Peyer's patch (tissue), 4 donors: ENCODE data around the gene TIAM1.

Source experiments
- POLR2A ChIP-seq, 2 donors: fragments of 450-650 bp; IDR thresholded peaks; one replicate each; pipeline ENCODE4 v1.5.1; 2017; ENCODE audit warnings: antibody characterized with exemption in 2 of 2, mild to moderate bottlenecking in 2 of 2, moderate library complexity in 2 of 2
- TF ChIP-seq, protein P1 (sequence below), 6 experiments: fragments of 450-650 bp in 4 of 6; fragments of 200-600 bp in 2 of 6; sonication (generic) in 1 of 6; IDR thresholded peaks; one replicate each; pipeline ENCODE4 v1.5.1; 2017 to 2019; ENCODE audit warnings: antibody characterized with exemption in 6 of 6, mild to moderate bottlenecking in 3 of 6, moderate library complexity in 1 of 6

- TF ChIP-seq, protein P1, sequence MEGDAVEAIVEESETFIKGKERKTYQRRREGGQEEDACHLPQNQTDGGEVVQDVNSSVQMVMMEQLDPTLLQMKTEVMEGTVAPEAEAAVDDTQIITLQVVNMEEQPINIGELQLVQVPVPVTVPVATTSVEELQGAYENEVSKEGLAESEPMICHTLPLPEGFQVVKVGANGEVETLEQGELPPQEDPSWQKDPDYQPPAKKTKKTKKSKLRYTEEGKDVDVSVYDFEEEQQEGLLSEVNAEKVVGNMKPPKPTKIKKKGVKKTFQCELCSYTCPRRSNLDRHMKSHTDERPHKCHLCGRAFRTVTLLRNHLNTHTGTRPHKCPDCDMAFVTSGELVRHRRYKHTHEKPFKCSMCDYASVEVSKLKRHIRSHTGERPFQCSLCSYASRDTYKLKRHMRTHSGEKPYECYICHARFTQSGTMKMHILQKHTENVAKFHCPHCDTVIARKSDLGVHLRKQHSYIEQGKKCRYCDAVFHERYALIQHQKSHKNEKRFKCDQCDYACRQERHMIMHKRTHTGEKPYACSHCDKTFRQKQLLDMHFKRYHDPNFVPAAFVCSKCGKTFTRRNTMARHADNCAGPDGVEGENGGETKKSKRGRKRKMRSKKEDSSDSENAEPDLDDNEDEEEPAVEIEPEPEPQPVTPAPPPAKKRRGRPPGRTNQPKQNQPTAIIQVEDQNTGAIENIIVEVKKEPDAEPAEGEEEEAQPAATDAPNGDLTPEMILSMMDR (IDR thresholded peaks at IDR 0.05) = no peak
- no peak for TF ChIP-seq POLR2A (IDR thresholded peaks at IDR 0.05)
These were observed 107.5 kb downstream of the TIAM1 start for GRCh38 chr21:31236528-31236927.
